ENCODE measurements around the gene ZNF805. TPM values are rescaled to one million over a fixed set of nuclear protein-coding genes. Genes with fewer than 3 reads are reported as not detected.

Gene ZNF805
- total RNA-seq, 1 donor from 2014 or later = 16.1 TPM

DNA sequence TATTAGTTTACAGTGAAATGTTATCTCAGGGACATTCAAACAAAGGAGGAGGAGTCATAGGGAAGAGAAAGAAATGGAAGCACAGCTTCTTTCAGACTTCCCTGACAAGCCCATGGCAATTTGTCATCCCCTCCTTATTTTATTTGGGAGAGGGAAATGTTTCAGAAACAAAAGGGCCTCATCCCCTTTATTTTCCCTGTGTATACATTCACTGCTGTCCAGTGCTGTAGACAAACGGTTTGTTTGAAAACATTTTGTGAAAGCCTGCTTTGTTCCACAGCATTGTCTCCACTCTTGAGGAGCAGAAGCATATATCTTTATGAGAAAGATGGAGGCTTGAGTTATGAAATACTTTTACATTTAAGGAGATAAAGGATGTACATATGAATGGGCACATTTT, 52.1 kb downstream of the ZNF805 start:
- H3K9me3 Mint-ChIP-seq = peaks cover 6% of the 10 kb centered on the region
- no peaks in the 10 kb centered on the region for H3K4me1 Mint-ChIP-seq
- no peak for DNase-seq (ENCODE audit: low read depth, low spot score)
- H3K4me3 Mint-ChIP-seq = no peak overlapping the region
- TF ChIP-seq, protein P1, sequence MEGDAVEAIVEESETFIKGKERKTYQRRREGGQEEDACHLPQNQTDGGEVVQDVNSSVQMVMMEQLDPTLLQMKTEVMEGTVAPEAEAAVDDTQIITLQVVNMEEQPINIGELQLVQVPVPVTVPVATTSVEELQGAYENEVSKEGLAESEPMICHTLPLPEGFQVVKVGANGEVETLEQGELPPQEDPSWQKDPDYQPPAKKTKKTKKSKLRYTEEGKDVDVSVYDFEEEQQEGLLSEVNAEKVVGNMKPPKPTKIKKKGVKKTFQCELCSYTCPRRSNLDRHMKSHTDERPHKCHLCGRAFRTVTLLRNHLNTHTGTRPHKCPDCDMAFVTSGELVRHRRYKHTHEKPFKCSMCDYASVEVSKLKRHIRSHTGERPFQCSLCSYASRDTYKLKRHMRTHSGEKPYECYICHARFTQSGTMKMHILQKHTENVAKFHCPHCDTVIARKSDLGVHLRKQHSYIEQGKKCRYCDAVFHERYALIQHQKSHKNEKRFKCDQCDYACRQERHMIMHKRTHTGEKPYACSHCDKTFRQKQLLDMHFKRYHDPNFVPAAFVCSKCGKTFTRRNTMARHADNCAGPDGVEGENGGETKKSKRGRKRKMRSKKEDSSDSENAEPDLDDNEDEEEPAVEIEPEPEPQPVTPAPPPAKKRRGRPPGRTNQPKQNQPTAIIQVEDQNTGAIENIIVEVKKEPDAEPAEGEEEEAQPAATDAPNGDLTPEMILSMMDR (conservative IDR thresholded peaks at IDR 0.05) = no peak
- no peaks in the 10 kb centered on the region for H3K27me3 Mint-ChIP-seq (ENCODE audit: low read depth)
- H3K36me3 Mint-ChIP-seq (ENCODE audit: low read depth) = peaks cover 70% of the 10 kb centered on the region
- no peak overlapping the region for H3K27ac Mint-ChIP-seq (ENCODE audit: unreplicated experiment)

DNA sequence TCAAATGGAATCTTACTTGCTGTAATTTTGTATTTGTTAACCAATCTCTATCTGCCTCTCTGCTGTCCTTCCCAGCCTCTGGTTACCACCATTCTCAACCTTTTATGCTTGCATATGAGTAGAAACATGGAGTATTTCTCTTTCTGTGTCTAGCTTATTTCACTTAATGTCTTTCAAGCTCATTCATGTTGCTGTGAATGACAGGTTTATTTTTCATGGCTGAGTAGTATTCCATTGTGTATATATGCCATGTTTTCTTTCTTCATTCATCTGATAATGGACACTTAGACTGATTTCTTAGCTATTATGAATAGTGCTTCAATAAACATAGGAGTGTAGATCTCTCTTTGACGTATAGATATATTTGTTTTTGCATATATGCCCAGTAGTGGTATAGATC, 53.3 kb downstream of the ZNF805 start:
- Mint-ChIP-seq H3K27me3 (ENCODE audit: low read depth) (no peaks in the 10 kb centered on the region), H3K27ac (ENCODE audit: unreplicated experiment) (no peak overlapping the region), H3K9me3 (peaks cover 6% of the 10 kb centered on the region), H3K4me1 (no peaks in the 10 kb centered on the region), H3K4me3 (no peak overlapping the region), H3K36me3 (ENCODE audit: low read depth) (peaks cover 72% of the 10 kb centered on the region)
- TF ChIP-seq, protein P1 (conservative IDR thresholded peaks at IDR 0.05) = no peak
- DNase-seq (ENCODE audit: low read depth, low spot score) = no peak

DNA sequence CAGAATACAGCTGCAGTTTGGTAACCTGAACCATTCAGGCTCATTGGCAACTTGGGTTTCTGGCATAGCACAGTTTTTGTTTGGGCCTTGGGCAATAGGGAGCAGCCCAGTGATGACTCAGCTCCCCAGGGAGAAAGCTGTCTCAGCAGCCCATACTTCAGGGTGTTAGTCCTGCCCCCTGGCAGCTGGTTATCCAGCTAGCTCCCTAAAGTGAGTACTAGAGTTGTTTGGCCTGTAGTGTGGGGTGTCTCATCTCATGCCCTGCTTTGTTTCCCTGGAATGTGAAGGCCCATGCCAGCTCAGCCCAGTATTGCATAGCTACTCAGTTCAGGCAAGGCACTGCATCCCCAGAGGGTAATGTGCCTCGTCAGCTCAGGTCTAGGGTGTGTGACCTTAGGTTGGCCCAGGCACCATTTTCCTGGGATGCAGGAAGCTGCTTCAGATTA, 61.6 kb downstream of the ZNF805 start:
- Mint-ChIP-seq H3K27me3 (ENCODE audit: low read depth) (no peaks in the 10 kb centered on the region), H3K4me1 (no peaks in the 10 kb centered on the region), H3K9me3 (no peaks in the 10 kb centered on the region), H3K4me3 (no peak overlapping the region), H3K36me3 (ENCODE audit: low read depth) (peaks cover 21% of the 10 kb centered on the region), H3K27ac (ENCODE audit: unreplicated experiment) (no peak overlapping the region)
- TF ChIP-seq, protein P1 (conservative IDR thresholded peaks at IDR 0.05) = no peak
- DNase-seq (ENCODE audit: low read depth, low spot score) = no peak

DNA sequence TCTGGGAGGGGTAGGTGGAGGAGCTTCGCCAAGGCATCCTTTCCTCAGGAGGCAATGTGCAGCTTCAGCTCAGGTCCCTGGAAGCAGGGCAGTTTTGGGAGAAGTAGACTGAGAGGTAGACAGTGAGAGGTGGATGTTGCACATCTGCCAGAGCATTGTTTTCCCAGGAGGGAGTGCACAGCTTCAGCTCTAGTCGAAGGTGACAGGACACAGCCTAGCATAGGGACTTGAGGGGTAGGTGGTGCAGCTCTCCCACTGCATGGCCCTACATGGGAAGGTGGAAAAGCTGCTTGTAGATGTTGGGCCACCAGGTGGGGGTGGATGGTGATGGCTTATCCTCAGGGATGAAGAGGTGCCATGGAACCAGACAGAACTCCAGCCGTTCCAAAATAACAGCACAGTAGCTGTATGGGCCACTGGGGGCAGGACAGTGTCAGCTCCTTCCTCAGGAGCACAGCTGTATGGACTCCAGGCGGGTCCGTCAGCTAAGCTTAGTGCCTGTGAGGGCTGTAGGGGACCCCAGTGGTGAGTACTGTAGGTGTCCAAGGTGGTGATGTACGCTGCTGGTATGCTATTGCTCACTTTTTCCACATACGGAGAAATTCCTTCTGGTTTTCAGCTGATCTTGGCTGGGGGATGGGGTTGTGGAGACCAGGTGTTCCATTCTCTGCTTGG, 62.4 kb downstream of the ZNF805 start:
- peaks cover 17% of the 10 kb centered on the region for H3K36me3 Mint-ChIP-seq (ENCODE audit: low read depth)

More for the DNA sequence above, 62.4 kb downstream of the ZNF805 start:
- DNase-seq (ENCODE audit: low read depth, low spot score) = no peak
- Mint-ChIP-seq H3K27me3 (ENCODE audit: low read depth) (no peaks in the 10 kb centered on the region), H3K4me3 (no peak overlapping the region), H3K27ac (ENCODE audit: unreplicated experiment) (no peak overlapping the region), H3K9me3 (no peaks in the 10 kb centered on the region), H3K4me1 (no peaks in the 10 kb centered on the region)
- TF ChIP-seq, protein P1 (conservative IDR thresholded peaks at IDR 0.05) = no peak

Other genes with a start within 250 kb of the ZNF805 start
- not detected in 2 replicates for gene USP29, start 120.6 kb upstream of the ZNF805 start, total RNA-seq
- not detected in 2 replicates for gene ZIM3, start 95.4 kb upstream of the ZNF805 start, total RNA-seq
- gene DUXA, start 73.1 kb upstream of the ZNF805 start, total RNA-seq = not detected in 2 replicates
- gene ZNF264, start 49.1 kb upstream of the ZNF805 start, total RNA-seq = 34.0 and 35.9 TPM in 2 replicates
- gene AURKC, start 9.6 kb upstream of the ZNF805 start, total RNA-seq = 0.80 and 0.89 TPM in 2 replicates
- 58.5 and 59.1 TPM in 2 replicates for gene ZNF460, start 39.9 kb downstream of the ZNF805 start, total RNA-seq
- 9.1 and 10.1 TPM in 2 replicates for gene ZNF543, start 79.8 kb downstream of the ZNF805 start, total RNA-seq
- 10.9 and 11.3 TPM in 2 replicates for gene ZNF304, start 110.6 kb downstream of the ZNF805 start, total RNA-seq
- gene TRAPPC2B, start 122.9 kb downstream of the ZNF805 start, total RNA-seq = 10.3 and 13.3 TPM in 2 replicates
- gene ZNF547, start 122.9 kb downstream of the ZNF805 start, total RNA-seq = 5.2 and 8.7 TPM in 2 replicates
- 22.1 and 22.4 TPM in 2 replicates for gene ZNF548, start 149.2 kb downstream of the ZNF805 start, total RNA-seq
- gene ZNF17, start 170.5 kb downstream of the ZNF805 start, total RNA-seq = 9.2 and 11.3 TPM in 2 replicates
- 26.1 and 26.3 TPM in 2 replicates for gene ZNF749, start 194.7 kb downstream of the ZNF805 start, total RNA-seq
- gene VN1R1, start 216.5 kb downstream of the ZNF805 start, total RNA-seq = 0.72 and 0.82 TPM in 2 replicates
- 14.6 and 14.9 TPM in 2 replicates for gene ZNF772, start 236.9 kb downstream of the ZNF805 start, total RNA-seq
- 17.0 and 17.2 TPM in 2 replicates for gene ZNF419, start 247.1 kb downstream of the ZNF805 start, total RNA-seq